Thyroid gland (tissue), 4 donors: ENCODE data around the gene ZNF524. TPM values are rescaled to one million over a fixed set of nuclear protein-coding genes. Genes with fewer than 3 reads are reported as not detected.

ENCODE experiments used
- DNase-seq, 2 donors: peaks; one replicate each; pipeline ENCODE4 v3.0.0-alpha.2; 2019
- H3K27ac ChIP-seq, 3 donors: fragments of 200-600 bp; sonication (generic); 1 replicate in 2 of 3; 2 replicates in 1 of 3; pipeline ENCODE4 v1.5.1; 2016 to 2019; ENCODE audit warnings: mild to moderate bottlenecking in 1 of 3, moderate library complexity in 1 of 3
- H3K27me3 ChIP-seq: fragments of 200-600 bp; sonication (generic); one replicate; pipeline ENCODE4 v1.5.1; 2019
- H3K36me3 ChIP-seq, 2 donors: fragments of 200-600 bp; sonication (generic); one replicate each; pipeline ENCODE4 v1.5.1; 2016 to 2019
- H3K4me1 ChIP-seq, 2 donors: fragments of 200-600 bp; sonication (generic); one replicate each; pipeline ENCODE4 v1.5.1; 2017 to 2019
- H3K4me3 ChIP-seq, 3 donors: fragments of 200-600 bp; sonication (generic); replicated peaks in 1 of 3; 1 replicate in 2 of 3; 2 replicates in 1 of 3; pipeline ENCODE4 v1.5.1; 2016; ENCODE audit warnings: mild to moderate bottlenecking in 1 of 3
- H3K9me3 ChIP-seq: fragments of 200-600 bp; sonication (generic); one replicate; pipeline ENCODE4 v1.5.1; 2017
- POLR2A ChIP-seq, 2 donors: fragments of 450-650 bp; IDR thresholded peaks; one replicate each; pipeline ENCODE4 v1.6.1; 2017; ENCODE audit warnings: antibody characterized with exemption in 2 of 2, mild to moderate bottlenecking in 2 of 2, moderate library complexity in 1 of 2
- WGBS, 2 donors: methylation state at CpG; one replicate each; pipeline ENCODE4 v1.1.5; 2017; 5-methylcytosine and 5-hydroxymethylcytosine counted together
- intact Hi-C: fragments of 100-400 bp; cut with DNase I; formaldehyde crosslinking; loops from one replicate; pipeline ENCODE4 v1.15.1; 2023
- total RNA-seq, 4 donors: library from RNA; depleted of rRNA; stranded (reverse); fragments of >200 nt; gene quantifications; one replicate each; pipeline ENCODE4 v1.2.3, GENCODE V29; 2016
- TF ChIP-seq, protein P1 (sequence below), 6 experiments: fragments of 200-600 bp in 3 of 6; fragments of 450-650 bp in 3 of 6; sonication (generic) in 3 of 6; IDR thresholded peaks; one replicate each; pipeline ENCODE4 v1.5.1; 2016 to 2019; ENCODE audit warnings: antibody characterized with exemption in 6 of 6, mild to moderate bottlenecking in 2 of 6, inconsistent platforms in 1 of 6, moderate library complexity in 1 of 6

ZNF524 gene
- total RNA-seq, 4 donors from 2014 or later, result 13.0 to 34.2 (median 28.9) TPM

DNA sequence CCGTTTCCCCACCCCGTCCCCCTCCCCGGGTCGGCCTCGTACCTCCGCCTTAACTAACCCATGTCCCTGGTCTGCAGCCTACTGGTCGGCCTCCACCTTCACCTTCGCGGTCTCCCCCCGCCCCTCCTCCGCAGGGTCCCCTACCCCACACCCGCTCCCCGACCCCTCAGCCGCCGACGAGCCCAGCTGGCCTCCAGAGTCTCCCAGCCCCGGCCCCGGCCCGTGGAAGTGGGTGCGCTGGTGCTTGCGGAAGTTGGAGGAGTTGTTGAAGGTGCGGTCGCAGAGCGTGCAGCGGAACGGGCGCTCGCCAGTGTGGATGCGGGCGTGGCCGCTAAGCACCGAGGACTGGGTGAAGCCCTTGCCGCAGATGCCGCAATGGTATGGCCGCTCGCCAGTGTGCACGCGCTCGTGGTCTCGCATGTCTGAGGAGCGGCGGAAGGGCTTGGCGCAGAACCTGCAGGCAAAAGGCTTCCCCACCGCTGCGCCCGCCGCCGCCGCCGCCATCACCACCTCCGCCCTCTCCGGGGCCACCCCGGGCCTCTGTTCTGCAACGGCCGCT is 21.7 kb downstream of the ZNF524 start:
- H3K9me3 ChIP-seq, result no peaks in the 10 kb centered on the region
- no peak for DNase-seq
- H3K27ac ChIP-seq, result no peak overlapping the region
- peaks cover 0 to 5% of the 10 kb centered on the region in 2 donors for H3K4me1 ChIP-seq
- H3K27me3 ChIP-seq, result no peaks in the 10 kb centered on the region
- WGBS, 2 donors, result 94 to 97% methylated on average over 31 to 42 of the region's 55 CpGs
- peaks cover under 1 to 10% of the 10 kb centered on the region in 2 donors for H3K36me3 ChIP-seq
- no peak overlapping the region for H3K4me3 ChIP-seq
- TF ChIP-seq POLR2A (IDR thresholded peaks at IDR 0.05), result no peak
- TF ChIP-seq, protein P1, sequence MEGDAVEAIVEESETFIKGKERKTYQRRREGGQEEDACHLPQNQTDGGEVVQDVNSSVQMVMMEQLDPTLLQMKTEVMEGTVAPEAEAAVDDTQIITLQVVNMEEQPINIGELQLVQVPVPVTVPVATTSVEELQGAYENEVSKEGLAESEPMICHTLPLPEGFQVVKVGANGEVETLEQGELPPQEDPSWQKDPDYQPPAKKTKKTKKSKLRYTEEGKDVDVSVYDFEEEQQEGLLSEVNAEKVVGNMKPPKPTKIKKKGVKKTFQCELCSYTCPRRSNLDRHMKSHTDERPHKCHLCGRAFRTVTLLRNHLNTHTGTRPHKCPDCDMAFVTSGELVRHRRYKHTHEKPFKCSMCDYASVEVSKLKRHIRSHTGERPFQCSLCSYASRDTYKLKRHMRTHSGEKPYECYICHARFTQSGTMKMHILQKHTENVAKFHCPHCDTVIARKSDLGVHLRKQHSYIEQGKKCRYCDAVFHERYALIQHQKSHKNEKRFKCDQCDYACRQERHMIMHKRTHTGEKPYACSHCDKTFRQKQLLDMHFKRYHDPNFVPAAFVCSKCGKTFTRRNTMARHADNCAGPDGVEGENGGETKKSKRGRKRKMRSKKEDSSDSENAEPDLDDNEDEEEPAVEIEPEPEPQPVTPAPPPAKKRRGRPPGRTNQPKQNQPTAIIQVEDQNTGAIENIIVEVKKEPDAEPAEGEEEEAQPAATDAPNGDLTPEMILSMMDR (IDR thresholded peaks at IDR 0.05), result no peak
- intact Hi-C loops, result loop anchor here (10.0 kb wide), 1 partner anchor 477 kb away; the partner anchor contains the start of gene TNNT1

DNA sequence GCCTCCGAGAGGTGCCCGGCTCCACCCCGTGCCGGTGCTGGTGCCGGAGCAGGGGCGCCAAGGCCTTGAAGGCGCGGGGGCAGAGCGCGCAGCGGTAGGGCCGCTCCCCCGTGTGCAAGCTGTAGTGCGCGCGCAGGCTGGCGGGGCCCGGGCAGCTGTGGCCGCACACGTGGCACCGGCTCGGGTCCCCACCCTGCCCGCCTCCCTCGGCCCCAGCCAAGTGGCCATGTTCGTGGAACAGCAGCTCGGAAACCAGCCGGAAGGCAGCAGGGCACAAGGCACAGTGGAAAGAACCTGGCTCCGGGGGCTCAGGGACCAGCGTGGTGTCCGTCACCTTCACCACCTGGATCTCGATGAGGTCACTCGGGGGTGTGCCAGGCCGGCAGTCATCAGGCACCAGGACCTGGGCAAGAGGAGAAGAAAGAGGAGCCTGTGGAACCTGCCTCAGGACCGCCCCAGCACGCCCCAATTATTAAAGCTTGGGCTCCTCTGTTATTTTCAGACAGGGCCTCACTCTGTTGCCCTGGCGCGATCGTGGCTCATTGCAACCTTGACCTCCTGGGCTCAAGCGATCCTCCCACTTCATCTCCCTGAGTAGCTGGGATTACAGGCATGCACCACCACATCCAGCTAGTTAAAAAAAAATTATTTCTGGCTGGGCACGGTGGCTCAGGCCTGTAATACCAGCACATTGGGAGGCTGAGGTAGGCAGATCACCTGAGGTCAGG is 22.3 kb downstream of the ZNF524 start:
- DNase-seq, result no peak
- 91% methylated on average over 13 to 23 of the region's 40 CpGs for WGBS, 2 donors
- Histone ChIP-seq H3K27ac (no peak overlapping the region), H3K9me3 (no peaks in the 10 kb centered on the region), H3K4me1 (peaks cover 0 to 5% of the 10 kb centered on the region in 2 donors), H3K36me3 (peaks cover 0 to 3% of the 10 kb centered on the region in 2 donors), H3K27me3 (no peaks in the 10 kb centered on the region), H3K4me3 (no peak overlapping the region)
- intact Hi-C loops, result loop anchor here (10.0 kb wide), 1 partner anchor 478 kb away; the partner anchor contains the start of gene TNNT1
- TF ChIP-seq, protein P1 (IDR thresholded peaks at IDR 0.05), result no peak
- TF ChIP-seq POLR2A (IDR thresholded peaks at IDR 0.05), result no peak

DNA sequence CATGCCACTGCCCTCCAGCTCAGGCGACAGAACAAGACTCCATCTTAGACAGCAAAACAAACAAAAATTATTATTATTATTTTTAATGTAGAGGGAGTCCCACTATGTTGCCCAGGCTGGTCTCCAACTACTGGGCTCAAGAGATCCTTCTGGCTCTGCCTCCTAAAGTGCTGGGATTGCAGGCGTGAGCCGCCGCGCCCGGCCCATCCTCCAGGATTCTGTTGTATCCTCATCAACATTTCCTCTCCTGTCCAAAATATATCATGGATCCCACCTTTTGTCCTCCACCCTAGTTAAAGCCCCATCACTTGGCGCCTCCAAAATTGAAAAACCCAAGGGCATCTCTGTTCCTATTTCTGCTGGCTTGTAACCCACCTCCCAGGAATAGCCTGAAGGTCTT is 23.0 kb downstream of the ZNF524 start:
- no peak overlapping the region for H3K4me3 ChIP-seq
- no peak overlapping the region for H3K27ac ChIP-seq
- intact Hi-C loops, result loop anchor here (10.0 kb wide), 1 partner anchor 478 kb away; the partner anchor contains the start of gene TNNT1
- no peaks in the 10 kb centered on the region for H3K36me3 ChIP-seq
- no peaks in the 10 kb centered on the region for H3K27me3 ChIP-seq
- DNase-seq, result no peak
- H3K4me1 ChIP-seq, result peaks cover 0 to 5% of the 10 kb centered on the region in 2 donors
- 96 to 98% methylated on average over 7 of the region's 7 CpGs for WGBS, 2 donors
- TF ChIP-seq, protein P1 (IDR thresholded peaks at IDR 0.05), result no peak
- no peak for TF ChIP-seq POLR2A (IDR thresholded peaks at IDR 0.05)
- no peaks in the 10 kb centered on the region for H3K9me3 ChIP-seq

DNA sequence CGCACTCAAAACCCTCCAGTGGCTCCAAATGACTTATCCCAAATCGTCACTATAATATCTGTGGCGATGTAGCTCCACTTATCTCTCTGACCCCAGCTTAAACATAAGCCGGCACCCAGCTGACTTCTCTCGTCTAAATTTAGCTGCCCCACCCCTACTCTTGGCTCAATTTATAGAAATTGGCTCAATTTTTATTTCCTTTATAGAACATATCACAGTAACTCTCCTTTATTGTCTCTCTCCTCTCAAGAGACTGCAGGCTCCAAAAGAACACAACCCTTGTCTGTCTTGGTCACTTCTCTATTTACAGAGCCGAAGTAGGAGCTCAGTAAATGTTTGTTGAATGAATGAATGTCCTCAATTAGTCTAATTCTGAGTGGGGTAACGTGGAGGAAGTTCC is 23.5 kb downstream of the ZNF524 start:
- intact Hi-C loops, result loop anchor here (10.0 kb wide), 1 partner anchor 479 kb away; the partner anchor contains the start of gene TNNT1
- peaks cover 0 to 5% of the 10 kb centered on the region in 2 donors for H3K4me1 ChIP-seq
- TF ChIP-seq, protein P1 (IDR thresholded peaks at IDR 0.05), result no peak
- no peak for TF ChIP-seq POLR2A (IDR thresholded peaks at IDR 0.05)
- WGBS, 2 donors, result 72 to 85% methylated on average over 7 of the region's 7 CpGs
- H3K4me3 ChIP-seq, result peak overlapping the region in 1 of 3 donors; percentile 38
- no peaks in the 10 kb centered on the region for H3K9me3 ChIP-seq
- no peaks in the 10 kb centered on the region for H3K27me3 ChIP-seq
- no peaks in the 10 kb centered on the region for H3K36me3 ChIP-seq
- no peak for DNase-seq
- peak overlapping the region in 2 of 3 donors; percentile 93 to 97 for H3K27ac ChIP-seq
